ENCODE data around the gene CNOT1. TPM values are rescaled to one million over a fixed set of nuclear protein-coding genes. Genes with fewer than 3 reads are reported as not detected.

Gene CNOT1
- total and polyA plus RNA-seq, 3 donors from 2014 or later, result 267 to 449 (median 272) TPM

- H3K27me3 ChIP-seq, result no peaks in the 10 kb centered on the region
- WGBS, 2 donors, result 73 to 79% methylated on average over 10 to 15 of the region's 15 CpGs
- H3K4me3 ChIP-seq, result no peak overlapping the region
- no peak overlapping the region for H3K27ac ChIP-seq
- H3K9me3 ChIP-seq, result no peaks in the 10 kb centered on the region
- intact Hi-C loops (cut with DNase I; ENCODE audit: low total_unique reads), result no loop called here
- H3K4me1 ChIP-seq, result no peaks in the 10 kb centered on the region
- DNase-seq, result peak; percentile 11
- TF ChIP-seq POLR2A (IDR thresholded peaks at IDR 0.05) (no peak), CTCF (IDR thresholded peaks at IDR 0.05) (no peak)
- no peaks in the 10 kb centered on the region for H3K36me3 ChIP-seq (ENCODE audit: low read depth, missing control alignments)
These were observed 122.2 kb downstream of the CNOT1 start for GRCh38 chr16:58507195-58507962.

- Histone ChIP-seq H3K4me3 (no peak overlapping the region), H3K4me1 (peaks cover 5% of the 10 kb centered on the region), H3K27me3 (no peaks in the 10 kb centered on the region), H3K36me3 (ENCODE audit: low read depth, missing control alignments) (no peaks in the 10 kb centered on the region), H3K9me3 (no peaks in the 10 kb centered on the region), H3K27ac (no peak overlapping the region)
- intact Hi-C loops (cut with DNase I; ENCODE audit: low total_unique reads), result no loop called here
- no peak for TF ChIP-seq POLR2A (IDR thresholded peaks at IDR 0.05)
- no peak for TF ChIP-seq CTCF (IDR thresholded peaks at IDR 0.05)
- no peak for DNase-seq
- WGBS, 2 donors, result 85 to 86% methylated on average over 14 to 20 of the region's 20 CpGs
These were observed 123.1 kb downstream of the CNOT1 start for GRCh38 chr16:58506241-58507194.

GRCh38 chr16:58503863-58504688 is 125.5 kb downstream of the CNOT1 start:
- peak; percentile 12 for DNase-seq
- H3K4me3 ChIP-seq, result no peak overlapping the region

More at GRCh38 chr16:58503863-58504688, 125.5 kb downstream of the CNOT1 start:
- H3K4me1 ChIP-seq, result peaks cover 21% of the 10 kb centered on the region
- no peak overlapping the region for H3K27ac ChIP-seq
- H3K27me3 ChIP-seq, result no peaks in the 10 kb centered on the region
- H3K36me3 ChIP-seq (ENCODE audit: low read depth, missing control alignments), result no peaks in the 10 kb centered on the region
- no peaks in the 10 kb centered on the region for H3K9me3 ChIP-seq
- TF ChIP-seq POLR2A (IDR thresholded peaks at IDR 0.05) (no peak), CTCF (IDR thresholded peaks at IDR 0.05) (no peak)
- WGBS, 2 donors, result 89 to 96% methylated on average over 17 to 21 of the region's 21 CpGs
- intact Hi-C loops (cut with DNase I; ENCODE audit: low total_unique reads), result no loop called here

Data from testis (tissue), 3 donors.